Astrocyte of the spinal cord (primary cell): ENCODE results near the gene HECW1.

Experiments used
- DNase-seq: peaks from one replicate; pipeline ENCODE4 v3.0.0; 2011; ENCODE audit warnings: low read depth, low spot score
- H3K4me3 ChIP-seq: 2 replicates; pipeline ENCODE4 v1.5.1; 2011; ENCODE audit warnings: low read depth, mild to moderate bottlenecking, low read length, moderate library complexity
- in situ Hi-C: cut with HindIII; loops from 2 replicates; pipeline ENCODE4 v1.10.0; 2017; ENCODE audit warnings: low sequenced_read_pairs
- TF ChIP-seq, protein P1 (sequence below): IDR thresholded peaks from 2 replicates; pipeline ENCODE4 v1.5.1; 2012; ENCODE audit warnings: low read depth, mild to moderate bottlenecking, low read length, inconsistent platforms

Gene HECW1

DNA sequence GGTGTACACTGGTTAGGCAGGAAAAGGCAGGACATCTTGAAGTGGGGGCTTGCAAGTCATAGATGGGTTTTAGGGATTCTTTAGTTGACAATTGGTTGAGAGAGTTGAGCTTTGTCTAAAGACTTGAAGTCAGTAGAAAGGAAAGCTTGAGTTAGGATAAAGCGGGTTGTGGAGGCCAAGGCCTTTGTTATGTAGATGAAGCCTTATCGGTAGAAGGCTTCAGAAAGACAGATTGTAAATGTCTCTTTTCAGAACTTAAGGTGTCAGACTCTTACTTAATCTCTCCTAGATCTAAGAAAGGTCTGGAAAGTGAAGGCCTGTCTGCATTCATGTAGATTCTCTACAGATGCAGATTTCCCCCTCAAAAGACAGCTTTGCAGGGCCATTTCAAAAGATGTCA is 177.4 kb downstream of the HECW1 start:
- in situ Hi-C loops = no loop called here
- no peak for DNase-seq
- no peak overlapping the region for H3K4me3 ChIP-seq
- TF ChIP-seq, protein P1, sequence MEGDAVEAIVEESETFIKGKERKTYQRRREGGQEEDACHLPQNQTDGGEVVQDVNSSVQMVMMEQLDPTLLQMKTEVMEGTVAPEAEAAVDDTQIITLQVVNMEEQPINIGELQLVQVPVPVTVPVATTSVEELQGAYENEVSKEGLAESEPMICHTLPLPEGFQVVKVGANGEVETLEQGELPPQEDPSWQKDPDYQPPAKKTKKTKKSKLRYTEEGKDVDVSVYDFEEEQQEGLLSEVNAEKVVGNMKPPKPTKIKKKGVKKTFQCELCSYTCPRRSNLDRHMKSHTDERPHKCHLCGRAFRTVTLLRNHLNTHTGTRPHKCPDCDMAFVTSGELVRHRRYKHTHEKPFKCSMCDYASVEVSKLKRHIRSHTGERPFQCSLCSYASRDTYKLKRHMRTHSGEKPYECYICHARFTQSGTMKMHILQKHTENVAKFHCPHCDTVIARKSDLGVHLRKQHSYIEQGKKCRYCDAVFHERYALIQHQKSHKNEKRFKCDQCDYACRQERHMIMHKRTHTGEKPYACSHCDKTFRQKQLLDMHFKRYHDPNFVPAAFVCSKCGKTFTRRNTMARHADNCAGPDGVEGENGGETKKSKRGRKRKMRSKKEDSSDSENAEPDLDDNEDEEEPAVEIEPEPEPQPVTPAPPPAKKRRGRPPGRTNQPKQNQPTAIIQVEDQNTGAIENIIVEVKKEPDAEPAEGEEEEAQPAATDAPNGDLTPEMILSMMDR = no peak

DNA sequence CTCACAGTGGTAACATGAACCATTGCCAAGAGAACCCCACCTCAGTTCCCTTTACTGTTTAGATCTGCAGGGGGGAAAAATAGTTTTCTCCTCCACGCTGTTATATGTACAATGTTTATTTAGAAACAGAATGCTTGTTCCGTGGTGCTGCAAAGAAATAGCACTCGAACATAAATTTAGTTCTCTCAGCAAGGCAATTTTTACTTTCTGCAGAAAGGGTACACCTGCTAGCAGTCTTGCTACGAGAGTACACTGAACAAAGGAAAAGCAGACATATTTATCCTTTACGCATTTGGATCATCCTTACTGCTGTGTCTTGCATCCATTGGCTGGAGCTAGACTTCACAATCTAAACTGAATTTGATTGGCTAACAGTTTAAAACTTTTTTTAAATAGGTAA is 178.5 kb downstream of the HECW1 start:
- no peak overlapping the region for H3K4me3 ChIP-seq
- DNase-seq = no peak
- in situ Hi-C loops = no loop called here
- TF ChIP-seq, protein P1 = no peak

DNA sequence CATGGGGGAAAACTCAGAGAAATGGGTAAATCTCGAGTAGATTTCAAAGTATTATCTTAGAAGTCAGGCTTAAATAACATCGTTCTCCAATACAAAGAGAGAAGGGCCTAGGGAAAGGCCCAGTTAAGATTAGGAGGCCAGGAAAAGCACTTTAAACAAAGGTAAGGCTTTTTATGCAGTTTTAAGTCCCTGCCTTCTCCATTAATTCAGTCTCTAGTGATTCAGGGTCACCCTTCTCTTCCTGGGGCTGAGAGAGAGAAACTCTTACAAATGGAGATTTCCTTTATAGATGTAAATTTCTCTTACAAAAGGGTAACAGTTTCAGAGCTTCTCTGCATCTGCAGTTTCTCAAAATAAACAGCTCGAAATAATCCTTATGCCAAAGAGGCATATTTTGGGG is 179.3 kb downstream of the HECW1 start:
- DNase-seq = no peak
- in situ Hi-C loops = no loop called here
- TF ChIP-seq, protein P1 = no peak
- no peak overlapping the region for H3K4me3 ChIP-seq

DNA sequence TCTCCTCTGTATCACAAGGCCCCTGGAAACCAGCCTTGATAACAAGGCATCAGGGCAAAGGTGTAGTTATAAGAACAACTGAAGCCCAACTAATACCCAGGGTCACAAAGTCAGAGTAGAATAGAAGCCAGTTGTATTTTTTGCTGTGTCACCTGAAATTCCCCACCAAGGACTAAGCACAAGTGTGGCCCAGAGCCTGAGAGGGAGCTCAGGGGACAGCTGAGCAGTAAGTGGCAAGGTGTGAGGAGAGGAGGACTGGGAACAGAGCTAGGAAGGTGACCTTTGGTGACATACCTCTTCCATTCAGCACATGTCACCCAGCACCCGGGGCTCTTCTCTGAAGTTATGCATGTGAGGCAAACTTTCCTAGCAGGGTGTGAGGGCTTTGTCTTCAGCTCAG is 179.9 kb downstream of the HECW1 start:
- no peak overlapping the region for H3K4me3 ChIP-seq
- TF ChIP-seq, protein P1 = no peak
- in situ Hi-C loops = no loop called here
- DNase-seq = no peak

DNA sequence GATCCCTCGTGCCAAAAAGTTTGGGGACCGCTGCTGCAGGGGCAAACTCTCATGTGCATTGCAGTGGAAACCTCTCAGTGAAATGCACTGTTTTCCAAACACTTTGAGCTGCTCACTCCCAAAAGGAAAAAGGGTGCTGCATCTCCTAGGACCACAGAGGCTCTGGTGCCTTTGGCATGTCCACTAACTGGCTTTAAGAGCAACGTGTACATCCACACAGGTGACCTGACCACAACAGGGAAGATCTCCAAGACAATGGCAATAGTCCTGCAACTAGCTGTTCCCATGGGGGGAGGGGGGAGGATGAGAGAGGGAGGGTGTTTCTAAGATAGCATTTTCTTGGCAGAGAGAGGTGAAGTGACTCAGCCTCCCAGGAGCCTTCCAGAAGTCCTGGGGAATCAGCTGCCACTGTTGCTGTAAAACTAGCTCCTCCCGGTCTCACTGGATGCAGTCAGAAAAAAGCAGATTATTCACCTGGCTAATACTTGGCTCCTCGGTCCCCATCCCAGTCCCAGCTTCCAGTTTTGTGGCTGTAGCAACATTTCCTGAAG is 181.7 kb downstream of the HECW1 start:
- in situ Hi-C loops = no loop called here
- TF ChIP-seq, protein P1 = no peak
- DNase-seq = peak; percentile 85
- no peak overlapping the region for H3K4me3 ChIP-seq

DNA sequence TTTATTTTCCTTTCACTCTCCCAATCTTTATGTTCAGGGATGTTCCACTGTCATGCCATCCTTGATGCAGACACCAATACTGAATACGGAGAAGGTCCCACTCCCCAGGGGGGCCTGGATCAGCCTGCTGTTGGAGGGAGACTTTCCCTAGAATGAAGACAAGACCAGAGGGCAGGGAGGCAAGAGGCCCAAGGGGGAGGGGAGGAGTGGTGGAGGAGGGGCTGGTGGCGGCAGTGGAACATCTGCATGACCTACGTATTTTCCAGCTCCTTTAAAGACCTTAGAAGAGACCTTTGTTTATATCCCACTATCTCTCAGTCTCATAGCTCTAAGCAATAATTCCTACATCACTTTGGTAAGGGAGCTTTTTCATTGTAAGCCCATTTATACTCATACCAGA is 183.0 kb downstream of the HECW1 start:
- TF ChIP-seq, protein P1 = no peak
- in situ Hi-C loops = no loop called here
- no peak overlapping the region for H3K4me3 ChIP-seq
- DNase-seq = no peak

DNA sequence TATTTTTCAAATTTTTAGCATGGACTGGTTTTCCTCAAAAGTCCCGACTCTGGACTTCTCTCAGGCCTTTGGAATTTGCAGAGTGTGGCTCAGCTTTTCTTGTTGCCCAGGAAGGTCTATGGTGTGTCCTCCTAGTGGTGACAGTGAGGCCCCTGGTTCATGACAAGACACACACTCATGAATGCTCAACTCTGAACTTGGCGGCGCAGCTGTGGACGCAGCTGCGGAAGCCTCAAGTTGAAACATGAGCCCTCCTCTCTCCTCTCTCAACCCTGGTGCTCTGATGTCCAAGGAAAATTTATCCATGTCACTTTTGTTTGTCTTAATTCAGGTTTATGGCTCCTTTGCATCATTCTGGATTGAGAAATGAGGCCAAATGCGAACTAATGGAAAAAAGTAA is 183.9 kb downstream of the HECW1 start:
- TF ChIP-seq, protein P1 = peak; percentile 17
- in situ Hi-C loops = no loop called here
- H3K4me3 ChIP-seq = no peak overlapping the region
- no peak for DNase-seq
